OCI-LY7 (cell line): ENCODE results near the gene ZNF692. TPM values are rescaled to one million over a fixed set of nuclear protein-coding genes. Genes with fewer than 3 reads are reported as not detected.
A peak's percentile ranks its signal among the peaks of the same experiment; 100 is the strongest.

Experiments used
- BruUV-seq: library from RNA; stranded (reverse); fragments of 400-500 nt; replicated peaks from 2 replicates; lab custom pipeline; 2021; lab: Mats Ljungman, UMichigan
- CTCF ChIA-PET: fragments of 300-600 bp; sonication (Branson Sonifier 250); formaldehyde crosslinking; loops from one replicate; lab custom pipeline; 2022; ENCODE audit warnings: antibody characterized with exemption; ENCODE audit not compliant: unreplicated experiment; lab: Charles Lee
- POLR2A ChIA-PET: fragments of 300-600 bp; sonication (Branson Sonifier 250); formaldehyde crosslinking; loops from one replicate; lab custom pipeline; 2022; ENCODE audit warnings: antibody characterized with exemption; lab: Charles Lee
- DNase-seq: peaks from one replicate; pipeline ENCODE4 v3.0.0-alpha.2; 2015; ENCODE audit warnings: low spot score
- H2AFZ ChIP-seq: fragments of 200-600 bp; sonication (generic), shearing (Covaris generic); 2 replicates; pipeline ENCODE4 v1.6.1; 2014; ENCODE audit warnings: mild to moderate bottlenecking, antibody characterized with exemption, low read length, moderate library complexity
- H3K27ac ChIP-seq: fragments of 200-600 bp; sonication (generic); 2 replicates; pipeline ENCODE4 v1.5.1; 2014; ENCODE audit warnings: mixed run types, low read depth, mild to moderate bottlenecking, moderate library complexity, low read length, inconsistent platforms; ENCODE audit not compliant: poor library complexity, severe bottlenecking
- H3K36me3 ChIP-seq: fragments of 200-600 bp; sonication (generic); 2 replicates; pipeline ENCODE4 v1.6.1; 2014; ENCODE audit warnings: mild to moderate bottlenecking, antibody characterized with exemption, low read length, moderate library complexity, mixed read lengths; ENCODE audit not compliant: insufficient read depth
- H3K4me1 ChIP-seq: fragments of 200-600 bp; sonication (generic); 2 replicates; pipeline ENCODE4 v1.5.1; 2014; ENCODE audit warnings: mild to moderate bottlenecking, low read length; ENCODE audit not compliant: insufficient read depth, poor library complexity, severe bottlenecking
- H3K4me2 ChIP-seq: fragments of 200-600 bp; sonication (generic); 2 replicates; pipeline ENCODE4 v1.6.1; 2014; ENCODE audit warnings: mild to moderate bottlenecking, low read length
- H3K4me3 ChIP-seq: fragments of 200-600 bp; sonication (generic); 2 replicates; pipeline ENCODE4 v1.5.1; 2014; ENCODE audit warnings: mild to moderate bottlenecking, low read depth, low read length; ENCODE audit not compliant: poor library complexity, severe bottlenecking
- H3K79me2 ChIP-seq: fragments of 200-600 bp; sonication (generic); 2 replicates; pipeline ENCODE4 v1.6.1; 2016; ENCODE audit warnings: low read depth, mild to moderate bottlenecking, low read length, moderate library complexity, mixed read lengths; ENCODE audit not compliant: insufficient read depth
- H3K9me2 ChIP-seq: fragments of 200-600 bp; sonication (generic); 2 replicates; pipeline ENCODE4 v1.6.1; 2016; ENCODE audit warnings: mild to moderate bottlenecking, low read length, mixed read lengths; ENCODE audit not compliant: insufficient read depth
- H3K9me3 ChIP-seq: fragments of 200-600 bp; sonication (generic); 2 replicates; pipeline ENCODE4 v1.6.1; 2014; ENCODE audit warnings: mild to moderate bottlenecking, mixed run types, low read length, mixed read lengths
- H4K20me1 ChIP-seq: fragments of 200-600 bp; sonication (generic); 2 replicates; pipeline ENCODE4 v1.6.1; 2014; ENCODE audit warnings: mild to moderate bottlenecking, antibody characterized with exemption, low read length, moderate library complexity, mixed read lengths; ENCODE audit not compliant: insufficient read depth
- EZH2phosphoT487 ChIP-seq: fragments of 200-600 bp; sonication (generic); IDR thresholded peaks from 2 replicates; pipeline ENCODE4 v1.6.1; 2018; ENCODE audit warnings: low read depth, borderline replicate concordance, mild to moderate bottlenecking, mixed run types, antibody characterized with exemption, low read length, moderate library complexity, mixed read lengths
- intact Hi-C: fragments of 100-400 bp; cut with micrococcal nuclease; formaldehyde crosslinking; loops from one replicate; pipeline ENCODE4 v1.10.0; 2022; ENCODE audit not compliant: unreplicated experiment
- total RNA-seq, 2 experiments: library from RNA; depleted of rRNA in 1 of 2; stranded (reverse); fragments of >200 nt in 1 of 2; shearing (Covaris generic) in 1 of 2; gene quantifications; 2 replicates each; pipeline ENCODE4 v1.2.3, GENCODE V29; 2014 to 2022
- TF ChIP-seq, protein P1 (sequence below): fragments of 200-600 bp; sonication (generic); conservative IDR thresholded peaks from 2 replicates; pipeline ENCODE4 v1.5.1; 2014; ENCODE audit warnings: mild to moderate bottlenecking, antibody characterized with exemption, low read length, moderate library complexity, mixed read lengths

Gene ZNF692
- total RNA-seq, 2 experiments from 2014 or later: 65.0 to 67.4 TPM

DNA sequence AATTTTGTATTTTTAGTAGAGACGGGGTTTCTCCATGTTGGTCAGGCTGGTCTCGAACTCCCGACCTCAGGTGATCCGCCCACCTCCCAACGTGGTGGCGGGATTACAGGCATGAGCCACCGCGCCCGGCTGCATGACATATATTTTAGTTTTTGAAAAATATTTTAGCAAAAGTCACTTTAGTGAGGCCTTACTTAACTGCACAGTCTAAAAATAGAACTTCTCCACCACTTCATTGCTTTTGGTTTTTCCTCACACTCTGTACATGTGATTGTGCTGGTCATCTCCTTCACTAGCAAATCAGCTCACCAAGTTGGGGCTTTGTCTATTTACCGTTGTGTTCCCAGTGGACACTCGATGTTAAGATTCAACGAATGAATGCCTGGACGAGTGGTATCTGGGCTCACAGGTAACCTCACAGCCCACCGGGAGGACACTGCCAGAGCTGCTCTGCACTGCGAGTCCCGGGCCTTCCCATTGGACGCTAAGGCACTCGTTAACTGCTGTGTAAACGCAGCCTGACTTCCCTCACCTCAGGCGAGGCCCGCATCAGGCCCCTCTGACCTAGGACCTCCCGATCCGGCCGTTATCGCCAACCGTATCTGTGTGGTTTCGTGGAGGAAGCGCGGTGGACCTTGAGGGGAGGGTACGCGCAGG is 14.0 kb upstream of the ZNF692 start:
- no peaks in the 10 kb centered on the region for H3K9me3 ChIP-seq
- no peaks in the 10 kb centered on the region for H4K20me1 ChIP-seq
- H3K79me2 ChIP-seq: no peaks in the 10 kb centered on the region
- ChIA-PET CTCF (interaction anchor here (0.8 to 1.9 kb wide), 2 partner anchors 14 to 50 kb away, joined by 3 to 18 read pairs; partner anchors contain the start of gene ZNF692), POLR2A (interaction anchor here (1.0 to 2.7 kb wide), 11 partner anchors 9 to 54 kb away, joined by 3 to 17 read pairs (median 5); partner anchors contain the start of genes SH3BP5L, ZNF672 and ZNF692)
- peak; percentile 73 for DNase-seq
- H3K27ac ChIP-seq: peak overlapping the region; percentile 83
- no TSS peak for BruUV-seq
- peaks cover 12% of the 10 kb centered on the region for H3K4me1 ChIP-seq
- H3K36me3 ChIP-seq: no peaks in the 10 kb centered on the region
- TF ChIP-seq EZH2phosphoT487: no peak
- H2AFZ ChIP-seq: peak overlapping the region; percentile 92
- no peaks in the 10 kb centered on the region for H3K9me2 ChIP-seq
- peak overlapping the region; percentile 81 for H3K4me3 ChIP-seq
- intact Hi-C loops: loop anchor here (1.0 kb wide), 3 partner anchors 10 to 35 kb away; partner anchors contain the start of gene ZNF672
- peak overlapping the region; percentile 88 for H3K4me2 ChIP-seq

DNA sequence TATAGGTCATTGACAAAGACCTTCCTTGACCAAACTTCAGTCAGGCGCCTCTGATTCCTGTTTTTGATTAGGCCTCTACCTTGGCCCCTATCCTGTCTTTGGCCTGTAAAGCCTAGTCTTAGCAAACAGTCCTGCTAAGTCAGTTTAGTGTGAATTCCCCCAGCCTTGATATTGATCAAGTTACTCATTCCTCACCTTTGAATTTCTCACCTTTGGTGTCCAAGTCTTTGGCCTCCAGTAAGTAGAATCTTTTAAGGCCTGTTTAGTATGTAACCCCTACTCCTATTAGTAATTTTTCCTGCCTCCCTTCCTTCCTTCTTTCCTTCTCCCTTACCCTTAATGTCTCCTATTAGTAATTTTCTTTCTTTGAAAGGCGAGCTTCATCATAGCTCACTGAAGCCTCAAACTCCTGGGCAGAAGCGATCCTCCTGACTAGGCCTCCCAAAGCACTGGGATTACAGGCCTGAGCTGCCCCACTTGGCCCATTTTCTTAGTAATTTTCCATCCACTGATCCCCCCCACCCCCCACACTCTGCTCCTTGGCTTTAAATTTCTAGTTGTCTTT is 13.0 kb upstream of the ZNF692 start:
- Histone ChIP-seq H3K79me2 (no peaks in the 10 kb centered on the region), H3K4me1 (peaks cover 12% of the 10 kb centered on the region), H3K27ac (no peak overlapping the region), H3K9me3 (no peaks in the 10 kb centered on the region), H2AFZ (peak overlapping the region; percentile 43), H3K9me2 (no peaks in the 10 kb centered on the region), H3K36me3 (no peaks in the 10 kb centered on the region), H3K4me3 (peak overlapping the region; percentile 81), H4K20me1 (no peaks in the 10 kb centered on the region), H3K4me2 (peak overlapping the region; percentile 88)
- ChIA-PET POLR2A (interaction anchor here (1.1 to 2.7 kb wide), 4 partner anchors 13 to 50 kb away, joined by 3 to 17 read pairs (median 5); partner anchors contain the start of gene ZNF692), CTCF (no interaction called here)
- BruUV-seq: no TSS peak
- intact Hi-C loops: no loop called here
- DNase-seq: no peak
- TF ChIP-seq, protein P1, sequence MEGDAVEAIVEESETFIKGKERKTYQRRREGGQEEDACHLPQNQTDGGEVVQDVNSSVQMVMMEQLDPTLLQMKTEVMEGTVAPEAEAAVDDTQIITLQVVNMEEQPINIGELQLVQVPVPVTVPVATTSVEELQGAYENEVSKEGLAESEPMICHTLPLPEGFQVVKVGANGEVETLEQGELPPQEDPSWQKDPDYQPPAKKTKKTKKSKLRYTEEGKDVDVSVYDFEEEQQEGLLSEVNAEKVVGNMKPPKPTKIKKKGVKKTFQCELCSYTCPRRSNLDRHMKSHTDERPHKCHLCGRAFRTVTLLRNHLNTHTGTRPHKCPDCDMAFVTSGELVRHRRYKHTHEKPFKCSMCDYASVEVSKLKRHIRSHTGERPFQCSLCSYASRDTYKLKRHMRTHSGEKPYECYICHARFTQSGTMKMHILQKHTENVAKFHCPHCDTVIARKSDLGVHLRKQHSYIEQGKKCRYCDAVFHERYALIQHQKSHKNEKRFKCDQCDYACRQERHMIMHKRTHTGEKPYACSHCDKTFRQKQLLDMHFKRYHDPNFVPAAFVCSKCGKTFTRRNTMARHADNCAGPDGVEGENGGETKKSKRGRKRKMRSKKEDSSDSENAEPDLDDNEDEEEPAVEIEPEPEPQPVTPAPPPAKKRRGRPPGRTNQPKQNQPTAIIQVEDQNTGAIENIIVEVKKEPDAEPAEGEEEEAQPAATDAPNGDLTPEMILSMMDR: no peak
- TF ChIP-seq EZH2phosphoT487: no peak

DNA sequence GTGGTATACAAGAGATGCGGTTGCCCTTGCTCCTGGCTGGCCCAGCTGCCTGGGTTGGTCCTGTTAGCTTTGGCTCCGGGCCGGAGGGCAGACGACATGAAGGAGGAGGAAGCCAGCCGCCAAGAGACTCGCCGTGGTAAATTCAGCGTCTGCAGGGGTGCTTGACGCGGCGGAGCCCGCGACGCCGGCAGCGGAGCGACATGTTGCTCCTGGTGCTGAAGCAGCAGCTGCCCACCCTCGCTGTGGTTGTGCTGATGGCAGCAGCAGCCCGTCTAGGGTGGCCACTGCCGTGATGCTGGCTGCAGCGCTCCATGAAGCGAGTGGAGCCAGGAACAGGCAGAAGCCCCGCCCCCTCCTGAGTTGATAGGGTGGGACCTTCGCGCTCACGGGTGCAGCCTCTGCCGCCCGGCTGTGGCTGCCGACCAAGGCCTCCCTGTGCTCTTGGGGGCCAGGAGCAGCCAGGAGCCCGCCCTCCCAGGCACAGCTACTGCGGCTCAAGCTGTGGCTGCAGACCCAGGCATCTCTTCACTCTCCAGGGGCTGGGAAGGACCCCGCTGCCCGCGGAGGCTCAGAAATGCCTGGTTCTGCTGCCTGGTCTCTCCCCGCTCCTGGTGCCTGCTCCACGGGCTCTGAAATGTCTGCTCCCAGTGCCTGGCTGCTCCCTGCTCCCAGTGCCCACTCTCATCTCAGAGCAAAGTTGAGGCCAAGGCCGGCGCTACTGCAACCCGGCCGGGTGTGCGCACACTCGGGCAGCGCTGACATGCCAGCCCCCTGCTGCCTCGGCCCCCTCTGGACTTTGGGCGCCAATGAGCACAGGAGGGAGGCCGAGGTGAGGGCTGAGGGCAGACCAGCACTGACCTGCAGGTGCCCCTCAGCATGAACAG is 4.4 kb upstream of the ZNF692 start:
- BruUV-seq: no TSS peak
- TF ChIP-seq, protein P1: no peak
- no peak for TF ChIP-seq EZH2phosphoT487
- ChIA-PET CTCF (no interaction called here), POLR2A (interaction anchor here (1.1 to 2.4 kb wide), 4 partner anchors 10 to 41 kb away, joined by 3 to 10 read pairs (median 4); no protein-coding TSS in a partner anchor)
- no peak overlapping the region for H3K27ac ChIP-seq
- DNase-seq: peak; percentile 69
- H3K4me3 ChIP-seq: peak overlapping the region; percentile 63
- no peaks in the 10 kb centered on the region for H3K9me2 ChIP-seq
- H3K9me3 ChIP-seq: no peaks in the 10 kb centered on the region
- peak overlapping the region; percentile 50 for H2AFZ ChIP-seq
- H3K36me3 ChIP-seq: no peaks in the 10 kb centered on the region
- H3K79me2 ChIP-seq: no peaks in the 10 kb centered on the region
- no peaks in the 10 kb centered on the region for H4K20me1 ChIP-seq
- peak overlapping the region; percentile 64 for H3K4me2 ChIP-seq
- peaks cover 23% of the 10 kb centered on the region for H3K4me1 ChIP-seq
- intact Hi-C loops: loop anchor here (1.0 kb wide), 1 partner anchor 10 kb away; no protein-coding TSS in a partner anchor
